Mesenchymal stem cell (in vitro differentiated cells and primary cell): Measurements from ENCODE around the gene RBKS.
"Not testable (repeated sequence)": the region's sequence is repeated elsewhere in the genome, so short reads cannot be mapped to it uniquely, and the experiment has no call there.

Experiments
- DNase-seq: peaks from one replicate; pipeline ENCODE4 v3.0.0-alpha.2; 2013
- H2AFZ ChIP-seq: one replicate; pipeline ENCODE4 v1.6.1; 2013; ENCODE audit warnings: low read depth, mild to moderate bottlenecking, control low read depth, inconsistent platforms, low read length, moderate library complexity
- H2AK5ac ChIP-seq: 2 replicates; pipeline ENCODE4 v1.6.1; 2013; ENCODE audit warnings: low read length, moderate library complexity, mild to moderate bottlenecking, inconsistent platforms; ENCODE audit not compliant: severe bottlenecking
- H2BK120ac ChIP-seq: one replicate; pipeline ENCODE4 v1.6.1; 2013; ENCODE audit warnings: low read depth, mild to moderate bottlenecking, inconsistent platforms, low read length, moderate library complexity
- H2BK12ac ChIP-seq, 2 experiments: one replicate each; pipeline ENCODE4 v1.6.1; 2013; ENCODE audit warnings: inconsistent platforms in 2 of 2, low read length in 2 of 2, mild to moderate bottlenecking in 2 of 2, moderate library complexity in 2 of 2, control low read depth in 1 of 2
- H2BK15ac ChIP-seq: one replicate; pipeline ENCODE4 v1.6.1; 2013; ENCODE audit warnings: mild to moderate bottlenecking, low read depth, inconsistent platforms; ENCODE audit not compliant: poor library complexity, severe bottlenecking
- H2BK5ac ChIP-seq: 2 replicates; pipeline ENCODE4 v1.6.1; 2013; ENCODE audit warnings: low read depth, mild to moderate bottlenecking, low read length, control low read depth, inconsistent platforms; ENCODE audit not compliant: poor library complexity, severe bottlenecking
- H3K14ac ChIP-seq, 2 experiments: one replicate each; pipeline ENCODE4 v1.6.1; 2013; ENCODE audit warnings: inconsistent platforms in 2 of 2, low read length in 2 of 2, control low read depth in 1 of 2, mild to moderate bottlenecking in 1 of 2, moderate library complexity in 1 of 2
- H3K18ac ChIP-seq, 2 experiments: one replicate each; pipeline ENCODE4 v1.6.1; 2013; ENCODE audit warnings: inconsistent platforms in 2 of 2, low read length in 2 of 2, control low read depth in 1 of 2, low read depth in 1 of 2, mild to moderate bottlenecking in 1 of 2
- H3K23ac ChIP-seq, 2 experiments: one replicate each; pipeline ENCODE4 v1.6.1; 2013; ENCODE audit warnings: inconsistent platforms in 2 of 2, low read length in 2 of 2, mild to moderate bottlenecking in 2 of 2, moderate library complexity in 2 of 2, control low read depth in 1 of 2
- H3K27ac ChIP-seq: 2 replicates; pipeline ENCODE4 v1.5.1; 2013; ENCODE audit warnings: mild to moderate bottlenecking, moderate library complexity, low read length, control low read depth, inconsistent platforms; ENCODE audit not compliant: poor library complexity, severe bottlenecking
- H3K27me3 ChIP-seq, 2 experiments: 2 replicates each; pipeline versions ENCODE4 v1.6.1 to v1.7.0; 2013; ENCODE audit warnings: low read length in 2 of 2, mild to moderate bottlenecking in 2 of 2, moderate library complexity in 2 of 2, control low read depth in 1 of 2, inconsistent platforms in 1 of 2; ENCODE audit not compliant: control insufficient read depth in 1 of 2, insufficient read depth in 1 of 2
- H3K36me3 ChIP-seq, 2 experiments: 2 replicates each; pipeline versions ENCODE4 v1.6.1 to v1.7.0; 2013; ENCODE audit warnings: low read length in 2 of 2, control low read depth in 1 of 2, inconsistent platforms in 1 of 2, low read depth in 1 of 2, mild to moderate bottlenecking in 1 of 2; ENCODE audit not compliant: insufficient read depth in 2 of 2, control insufficient read depth in 1 of 2
- H3K4ac ChIP-seq, 2 experiments: one replicate each; pipeline ENCODE4 v1.6.1; 2013; ENCODE audit warnings: inconsistent platforms in 2 of 2, low read length in 2 of 2, mild to moderate bottlenecking in 2 of 2, moderate library complexity in 2 of 2, control low read depth in 1 of 2, low read depth in 1 of 2
- H3K4me1 ChIP-seq: 2 replicates; pipeline ENCODE4 v1.6.1; 2013; ENCODE audit warnings: low read depth, low read length, control low read depth; ENCODE audit not compliant: control insufficient read depth, insufficient read depth
- H3K4me2 ChIP-seq: 2 replicates; pipeline ENCODE4 v1.6.1; 2013; ENCODE audit warnings: low read length, mild to moderate bottlenecking, inconsistent platforms; ENCODE audit not compliant: poor library complexity, severe bottlenecking
- H3K4me3 ChIP-seq, 2 experiments: 2 replicates each; pipeline versions ENCODE4 v1.5.1 to v1.7.0; 2013; ENCODE audit warnings: low read length in 2 of 2, mild to moderate bottlenecking in 2 of 2, control low read depth in 1 of 2, low read depth in 1 of 2; ENCODE audit not compliant: insufficient read depth in 1 of 2
- H3K79me1 ChIP-seq: replicated peaks from 2 replicates; pipeline ENCODE4 v1.6.1; 2013; ENCODE audit warnings: mild to moderate bottlenecking, control low read depth, low read length, inconsistent platforms; ENCODE audit not compliant: poor library complexity, severe bottlenecking
- H3K9ac ChIP-seq: 2 replicates; pipeline ENCODE4 v1.7.0; 2013; ENCODE audit warnings: mild to moderate bottlenecking, low read length, moderate library complexity
- H3K9me3 ChIP-seq: 2 replicates; pipeline ENCODE4 v1.7.0; 2013; ENCODE audit warnings: mild to moderate bottlenecking, low read length; ENCODE audit not compliant: control insufficient read depth
- H4K8ac ChIP-seq: one replicate; pipeline ENCODE4 v1.6.1; 2013; ENCODE audit warnings: inconsistent platforms, mild to moderate bottlenecking, low read length, moderate library complexity
- H4K91ac ChIP-seq: one replicate; pipeline ENCODE4 v1.6.1; 2013; ENCODE audit warnings: mild to moderate bottlenecking, low read length, inconsistent platforms
- WGBS: methylation state at CpG from one replicate; pipeline ENCODE4 v1.1.7; 2013; ENCODE audit warnings: mixed read lengths; 5-methylcytosine and 5-hydroxymethylcytosine counted together

Gene RBKS

DNA sequence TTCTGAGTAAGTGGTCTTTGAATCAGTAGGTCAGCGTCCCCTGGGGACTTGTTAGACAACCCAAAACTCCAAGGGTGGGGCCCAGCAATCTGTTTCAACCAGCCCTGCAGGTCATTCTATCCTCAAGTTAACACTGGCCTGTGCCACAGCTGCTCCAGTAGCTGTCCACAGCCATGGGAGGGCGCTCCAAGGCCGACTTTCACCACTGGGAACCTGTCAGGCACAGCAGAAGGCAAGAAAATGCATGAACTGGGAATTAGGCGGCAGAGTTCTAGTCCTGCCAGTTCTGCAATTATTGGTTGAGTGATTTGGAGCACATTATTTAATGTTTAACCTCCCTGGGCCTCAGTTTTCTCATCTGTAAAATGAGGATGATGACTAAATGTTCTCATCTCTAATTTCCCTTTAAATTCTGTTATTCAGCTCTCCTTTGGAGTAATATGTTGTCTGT is 136.0 kb downstream of the RBKS start:
- Histone ChIP-seq H3K4me2 (no peak overlapping the region), H3K27me3 (no peaks in the 10 kb centered on the region), H3K9ac (no peak overlapping the region), H3K14ac (no peak overlapping the region), H3K27ac (no peak overlapping the region), H2BK120ac (no peak overlapping the region), H3K9me3 (peaks cover 3% of the 10 kb centered on the region), H2AFZ (no peak overlapping the region), H3K4me1 (peaks cover 4% of the 10 kb centered on the region), H4K91ac (no peak overlapping the region), H3K4ac (no peak overlapping the region), H3K18ac (no peak overlapping the region), H2BK15ac (no peak overlapping the region), H2BK12ac (no peak overlapping the region), H3K4me3 (no peak overlapping the region), H2BK5ac (no peak overlapping the region), H2AK5ac (no peak overlapping the region), H3K23ac (no peak overlapping the region), H3K79me1 (no peaks in the 10 kb centered on the region), H4K8ac (no peak overlapping the region), H3K36me3 (no peaks in the 10 kb centered on the region)
- DNase-seq: peak; percentile 77
- WGBS: 10% methylated on average over 4 of the region's 4 CpGs

DNA sequence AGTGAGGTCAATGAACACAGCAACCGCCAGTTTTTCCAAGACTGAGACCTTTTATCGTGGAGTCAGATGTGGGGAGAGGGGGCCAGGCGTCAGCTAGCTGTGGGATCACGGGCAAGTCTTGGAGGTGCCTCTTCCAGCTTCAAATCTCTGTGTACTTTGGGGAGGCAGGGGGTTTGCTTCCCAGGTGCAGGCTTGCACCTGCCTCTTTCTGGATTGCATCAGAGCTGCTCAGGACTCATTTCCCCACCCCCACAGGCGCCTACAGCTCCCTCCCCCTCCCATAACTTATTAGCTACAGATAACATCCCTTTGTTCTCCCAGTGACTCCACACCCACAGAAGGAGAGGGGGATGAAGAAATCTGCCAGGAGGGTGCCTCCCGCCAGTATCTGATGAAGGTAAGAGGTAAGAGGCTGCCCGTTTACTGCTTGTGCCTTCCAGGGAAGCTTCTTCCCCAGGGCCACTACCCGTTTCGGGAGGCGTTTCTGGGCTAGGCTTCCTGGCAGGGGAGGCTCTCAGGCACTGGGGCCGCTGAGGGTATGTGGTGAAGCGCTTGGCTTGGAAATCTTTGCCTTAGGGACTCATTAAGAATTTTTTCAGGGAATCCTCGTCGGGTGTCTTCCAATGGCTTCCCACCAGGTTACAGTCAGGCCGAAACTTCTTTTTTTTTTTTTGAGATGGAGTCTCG is 137.5 kb downstream of the RBKS start:
- no peak overlapping the region for H2BK5ac ChIP-seq

DNA sequence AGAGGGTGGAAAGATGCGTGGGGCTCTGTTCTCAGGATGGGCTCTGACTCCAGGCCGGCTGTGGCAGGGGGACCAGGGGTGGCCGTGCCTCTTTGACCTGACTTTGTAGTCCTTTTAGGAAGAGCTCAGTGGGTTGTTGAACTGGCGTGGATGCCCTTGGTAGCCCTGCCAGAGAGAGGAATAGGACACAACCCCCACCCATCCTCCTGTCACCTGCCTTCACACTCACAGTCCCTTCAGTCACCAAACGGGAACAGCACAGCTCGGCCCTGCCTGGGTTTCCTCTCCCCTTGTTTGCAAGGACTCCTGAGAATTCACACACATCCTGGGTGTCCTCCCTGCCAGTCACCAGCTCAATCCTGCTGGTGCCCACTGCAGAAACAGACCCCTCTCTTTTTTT is 138.8 kb downstream of the RBKS start:
- Histone ChIP-seq H3K9ac (no peak overlapping the region), H3K27me3 (no peaks in the 10 kb centered on the region), H3K4me2 (no peak overlapping the region), H2BK120ac (no peak overlapping the region), H3K36me3 (no peaks in the 10 kb centered on the region), H3K79me1 (no peaks in the 10 kb centered on the region), H3K14ac (no peak overlapping the region), H3K4me3 (no peak overlapping the region), H2BK5ac (no peak overlapping the region), H2AK5ac (no peak overlapping the region), H3K9me3 (peaks cover 13% of the 10 kb centered on the region), H3K23ac (no peak overlapping the region), H3K27ac (no peak overlapping the region), H2BK15ac (peak overlapping the region; percentile 26), H3K4ac (no peak overlapping the region), H2AFZ (no peak overlapping the region), H4K91ac (no peak overlapping the region), H3K4me1 (peaks cover 4% of the 10 kb centered on the region), H2BK12ac (peak overlapping the region in 1 of 2 experiments; percentile 49), H4K8ac (no peak overlapping the region), H3K18ac (no peak overlapping the region)
- 98% methylated on average over 6 of the region's 6 CpGs for WGBS
- no peak for DNase-seq

More for the DNA sequence above, 137.5 kb downstream of the RBKS start:
- DNase-seq: no peak
- peak overlapping the region; percentile 36 for H2AFZ ChIP-seq
- peak overlapping the region; percentile 18 for H2AK5ac ChIP-seq
- H3K79me1 ChIP-seq: no peaks in the 10 kb centered on the region
- no peak overlapping the region for H3K4me3 ChIP-seq
- H2BK12ac ChIP-seq: peak overlapping the region in 1 of 2 experiments; percentile 79
- no peak overlapping the region for H3K4ac ChIP-seq
- H3K27me3 ChIP-seq: no peaks in the 10 kb centered on the region
- H3K23ac ChIP-seq: no peak overlapping the region
- H4K8ac ChIP-seq: no peak overlapping the region
- H3K9me3 ChIP-seq: peaks cover 13% of the 10 kb centered on the region
- H3K4me1 ChIP-seq: peaks cover 4% of the 10 kb centered on the region
- H3K36me3 ChIP-seq: no peaks in the 10 kb centered on the region
- no peak overlapping the region for H3K4me2 ChIP-seq
- H3K14ac ChIP-seq: no peak overlapping the region
- no peak overlapping the region for H2BK120ac ChIP-seq
- H3K18ac ChIP-seq: peak overlapping the region in 1 of 2 experiments; percentile 37
- peak overlapping the region; percentile 38 for H2BK15ac ChIP-seq
- WGBS: 29% methylated on average over 14 of the region's 16 CpGs
- H3K9ac ChIP-seq: no peak overlapping the region
- H3K27ac ChIP-seq: no peak overlapping the region
- H4K91ac ChIP-seq: no peak overlapping the region

DNA sequence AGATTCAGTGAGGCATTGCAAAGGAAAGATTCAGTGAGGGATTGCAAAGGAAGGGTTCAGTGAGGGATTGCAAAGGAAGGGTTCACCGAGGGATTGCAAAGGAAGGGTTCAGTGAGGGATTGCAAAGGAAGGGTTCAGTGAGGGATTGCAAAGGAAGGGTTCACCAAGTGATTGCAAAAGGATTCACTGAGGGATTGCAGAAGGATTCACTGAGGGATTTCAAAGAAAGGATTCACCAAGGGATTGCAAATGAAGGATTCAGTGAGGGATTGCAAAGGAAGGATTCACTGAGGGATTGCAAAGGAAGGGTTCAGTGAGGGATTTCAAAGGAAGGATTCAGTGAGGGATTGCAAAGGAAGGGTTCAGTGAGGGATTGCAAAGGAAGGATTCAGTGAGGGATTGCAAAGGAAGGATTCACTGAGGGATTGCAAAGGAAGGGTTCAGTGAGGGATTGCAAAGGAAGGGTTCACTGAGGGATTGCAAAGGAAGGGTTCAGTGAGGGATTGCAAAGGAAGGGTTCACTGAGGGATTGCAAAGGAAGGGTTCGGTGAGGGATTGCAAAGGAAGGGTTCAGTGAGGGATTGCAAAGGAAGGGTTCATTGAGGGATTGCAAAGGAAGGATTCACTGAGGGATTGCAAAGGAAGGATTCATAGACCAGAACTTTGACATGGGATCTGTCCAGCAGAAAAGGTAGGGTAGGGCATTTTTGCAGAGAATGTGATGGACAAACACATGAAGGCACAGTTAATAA is 141.2 kb downstream of the RBKS start:
- not testable (repeated sequence) for H2BK5ac ChIP-seq, H3K27me3 ChIP-seq, H2BK12ac ChIP-seq, H3K14ac ChIP-seq, H2BK120ac ChIP-seq, H4K91ac ChIP-seq, H3K27ac ChIP-seq, H2AK5ac ChIP-seq, H3K4ac ChIP-seq, DNase-seq, H3K4me3 ChIP-seq, H4K8ac ChIP-seq, H3K4me1 ChIP-seq, H3K36me3 ChIP-seq, H3K4me2 ChIP-seq, H3K79me1 ChIP-seq, H2BK15ac ChIP-seq, H3K23ac ChIP-seq, H3K9ac ChIP-seq, H2AFZ ChIP-seq, H3K18ac ChIP-seq
- peaks cover 13% of the 10 kb centered on the region for H3K9me3 ChIP-seq
- WGBS: 91% methylated on average over 2 of the region's 2 CpGs
